D341Med (cell line): ENCODE measurements around the gene CD5L.

Source experiments
- DNase-seq: peaks from one replicate; pipeline ENCODE4 v3.0.0; 2012; ENCODE audit warnings: low spot score

CD5L gene

GRCh38 chr1:157813269-157813668, 28.3 kb downstream of the CD5L start:
- no peak for DNase-seq

GRCh38 chr1:157806431-157807149, 35.0 kb downstream of the CD5L start:
- DNase-seq = no peak

- DNase-seq = no peak
Observed at GRCh38 chr1:157803851-157804250, 37.8 kb downstream of the CD5L start.

- DNase-seq = no peak
Observed at GRCh38 chr1:157799996-157800395, 41.6 kb downstream of the CD5L start.

GRCh38 chr1:157798211-157798610, 43.4 kb downstream of the CD5L start:
- DNase-seq = no peak

- no peak for DNase-seq
Observed at GRCh38 chr1:157785248-157785647, 56.4 kb downstream of the CD5L start.

GRCh38 chr1:157784801-157785200, 56.8 kb downstream of the CD5L start:
- DNase-seq = no peak

GRCh38 chr1:157782931-157783330, 58.7 kb downstream of the CD5L start:
- DNase-seq = no peak

GRCh38 chr1:157781048-157781447, 60.6 kb downstream of the CD5L start:
- no peak for DNase-seq
